Activated CD4-positive, alpha-beta T cell treated with anti-CD3 and anti-CD28 coated beads for 4 hours (primary cell): ENCODE measurements around the gene IL1F10.

Experiments used
- DNase-seq, 2 donors: peaks; one replicate each; pipeline ENCODE4 v3.0.0-alpha.2; 2020

Gene IL1F10

GRCh38 chr2:113058998-113059960, 8.5 kb upstream of the IL1F10 start, which contains the start of gene IL36RN:
Gene IL36RN (plus strand): TSS chr2:113059198. CDS start chr2:113059439, 241 bp downstream.
- DNase-seq = no peak

- no peak for DNase-seq
Observed at GRCh38 chr2:113060396-113060795, 7.4 kb upstream of the IL1F10 start.

- DNase-seq = no peak
Observed at GRCh38 chr2:113060796-113061195, 7.0 kb upstream of the IL1F10 start.

- no peak for DNase-seq
Observed at GRCh38 chr2:113061241-113061640, 6.5 kb upstream of the IL1F10 start.

- no peak for DNase-seq
Observed at GRCh38 chr2:113061896-113062770, 5.6 kb upstream of the IL1F10 start.

- no peak for DNase-seq
Observed at GRCh38 chr2:113064281-113064680, 3.5 kb upstream of the IL1F10 start.

- no peak for DNase-seq
Observed at GRCh38 chr2:113064898-113065297, 2.9 kb upstream of the IL1F10 start.

- no peak for DNase-seq
Observed at GRCh38 chr2:113068249-113068648, 479 bp downstream of the IL1F10 start.

GRCh38 chr2:113068706-113069485, 1.1 kb downstream of the IL1F10 start:
- no peak for DNase-seq

- no peak for DNase-seq
Observed at GRCh38 chr2:113069676-113070605, 2.2 kb downstream of the IL1F10 start.

- DNase-seq = no peak
Observed at GRCh38 chr2:113070606-113070975, 2.8 kb downstream of the IL1F10 start.

- DNase-seq = no peak
Observed at GRCh38 chr2:113072584-113072983, 4.8 kb downstream of the IL1F10 start.

- DNase-seq = no peak
Observed at GRCh38 chr2:113073325-113073834, 5.6 kb downstream of the IL1F10 start.

- no peak for DNase-seq
Observed at GRCh38 chr2:113075030-113075429, 7.3 kb downstream of the IL1F10 start.

- DNase-seq = no peak
Observed at GRCh38 chr2:113075600-113075999, 7.8 kb downstream of the IL1F10 start.

GRCh38 chr2:113076954-113077669, 9.3 kb downstream of the IL1F10 start:
- DNase-seq = no peak

GRCh38 chr2:113077921-113078320, 10.2 kb downstream of the IL1F10 start:
- no peak for DNase-seq

GRCh38 chr2:113078350-113078839, 10.6 kb downstream of the IL1F10 start:
- no peak for DNase-seq

GRCh38 chr2:113079131-113079530, 11.4 kb downstream of the IL1F10 start:
- no peak for DNase-seq

- DNase-seq = peak; percentile 14 to 39
Observed at GRCh38 chr2:113080134-113080533, 12.4 kb downstream of the IL1F10 start.
